GM18867 (cell line): ENCODE data around the gene PPHLN1.
A peak's percentile ranks its signal among the peaks of the same experiment; 100 is the strongest.
"Not testable (repeated sequence)": the region's sequence is repeated elsewhere in the genome, so short reads cannot be mapped to it uniquely, and the experiment has no call there.

ENCODE experiments used
- ATAC-seq: cut with Tn5 transposase; IDR thresholded peaks from one replicate; pipeline ENCODE4 v1.9.1; 2021; ENCODE audit warnings: mild to moderate bottlenecking, moderate library complexity; ENCODE audit not compliant: unreplicated experiment

PPHLN1 gene

DNA sequence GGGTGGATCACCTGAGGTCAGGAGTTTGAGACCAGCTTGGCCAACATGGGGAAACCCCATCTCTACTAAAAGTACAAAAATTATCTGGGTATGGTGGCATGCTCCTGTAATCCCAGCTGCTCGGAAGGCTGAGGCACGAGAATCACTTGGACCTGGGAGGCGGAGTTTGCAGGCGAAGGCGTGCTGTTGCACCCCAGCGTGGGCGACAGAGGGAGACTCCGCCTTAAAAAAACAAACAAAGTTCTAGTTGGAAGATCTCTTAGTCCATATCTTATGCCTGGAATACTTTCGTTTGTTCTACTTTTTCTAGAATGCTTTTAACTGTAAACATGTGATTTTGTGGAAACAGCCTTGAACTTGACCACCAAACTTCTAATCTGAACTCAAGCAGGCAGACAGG is 38.7 kb downstream of the PPHLN1 start:
- no peak for ATAC-seq

DNA sequence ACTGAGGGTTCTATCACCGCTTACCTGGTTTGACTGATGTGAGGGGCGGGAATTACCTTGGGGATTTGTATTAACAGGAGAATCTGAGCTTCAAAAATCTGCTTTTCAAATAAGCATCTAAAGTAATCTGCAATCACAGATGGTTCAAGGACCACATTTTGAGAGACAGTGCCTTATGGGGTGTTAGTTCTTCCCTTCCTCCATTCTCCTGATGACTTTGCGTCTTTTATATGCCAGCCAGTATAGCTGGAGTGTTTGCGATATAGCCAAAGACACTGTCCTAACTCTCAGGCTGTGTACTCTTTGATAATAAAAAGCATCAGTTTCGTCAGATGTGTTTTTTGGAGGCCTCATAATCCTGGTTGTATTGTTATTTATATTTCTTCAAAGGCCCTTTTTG is 39.5 kb downstream of the PPHLN1 start:
- no peak for ATAC-seq

DNA sequence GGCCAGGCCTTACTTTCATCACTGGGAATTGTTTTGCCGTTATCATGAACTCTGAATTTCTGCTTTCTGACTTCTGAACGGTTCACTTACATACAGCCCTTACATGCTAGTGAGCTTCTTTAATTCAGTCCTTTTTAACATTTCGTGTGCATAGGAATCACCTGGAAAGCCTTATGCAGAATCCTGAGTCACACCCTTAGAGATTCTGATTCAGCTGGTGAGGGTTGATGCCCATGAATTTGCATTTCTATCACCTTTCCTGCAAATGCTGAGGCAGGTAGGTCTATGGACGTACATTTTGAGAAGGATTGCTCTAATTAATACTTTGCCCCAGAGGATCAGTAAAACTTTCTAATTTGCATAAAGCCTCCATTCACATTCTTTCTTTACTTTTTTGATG is 44.0 kb downstream of the PPHLN1 start:
- no peak for ATAC-seq

DNA sequence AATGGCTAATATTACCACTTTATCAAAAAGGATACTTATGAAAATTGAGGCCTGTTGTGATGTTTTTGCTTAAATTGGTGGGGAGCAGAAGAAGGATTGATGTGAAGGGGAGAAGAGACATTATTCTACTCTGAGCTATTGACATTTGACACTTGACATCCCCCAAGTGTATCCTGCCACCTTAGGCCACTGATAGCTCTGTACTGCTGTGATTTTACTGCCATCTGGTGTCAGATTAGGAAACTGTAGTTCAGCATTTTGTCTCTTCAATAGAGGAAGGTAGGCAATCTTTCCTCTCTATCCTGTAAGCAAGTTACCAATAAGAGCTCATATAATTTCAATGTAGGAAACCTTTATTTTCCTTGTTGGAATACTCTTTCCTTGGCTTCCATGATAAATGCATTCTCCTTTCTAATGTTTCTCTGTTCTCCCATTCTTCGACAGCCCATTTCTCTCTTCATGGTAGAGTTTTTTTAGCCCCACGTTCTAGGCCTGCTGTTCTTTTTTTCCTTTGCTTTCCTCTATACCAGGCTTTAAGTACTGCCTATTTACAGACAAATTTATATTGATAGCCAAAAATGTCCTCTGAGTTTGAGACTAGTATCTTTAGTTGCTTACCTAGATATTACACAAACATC is 46.3 kb downstream of the PPHLN1 start:
- peak; percentile 89 for ATAC-seq

DNA sequence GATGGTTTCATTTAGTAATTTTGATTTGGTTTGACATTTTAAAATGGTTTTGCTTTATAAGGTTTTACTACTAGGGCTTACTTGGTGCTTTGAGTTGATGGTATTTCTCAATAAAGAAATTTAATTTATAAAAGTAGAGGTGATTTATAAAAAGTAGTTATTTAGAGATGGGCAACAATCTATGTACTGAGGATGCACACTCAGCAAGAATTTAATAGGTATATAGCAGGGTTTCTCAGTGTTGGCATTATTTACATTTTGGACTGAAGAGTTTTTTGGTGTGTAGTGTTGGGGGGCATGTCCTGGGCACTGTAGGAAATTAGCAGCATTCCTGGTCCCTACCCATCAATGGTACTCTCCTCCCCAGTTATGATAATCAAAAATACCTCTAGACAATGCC is 47.7 kb downstream of the PPHLN1 start:
- no peak for ATAC-seq

DNA sequence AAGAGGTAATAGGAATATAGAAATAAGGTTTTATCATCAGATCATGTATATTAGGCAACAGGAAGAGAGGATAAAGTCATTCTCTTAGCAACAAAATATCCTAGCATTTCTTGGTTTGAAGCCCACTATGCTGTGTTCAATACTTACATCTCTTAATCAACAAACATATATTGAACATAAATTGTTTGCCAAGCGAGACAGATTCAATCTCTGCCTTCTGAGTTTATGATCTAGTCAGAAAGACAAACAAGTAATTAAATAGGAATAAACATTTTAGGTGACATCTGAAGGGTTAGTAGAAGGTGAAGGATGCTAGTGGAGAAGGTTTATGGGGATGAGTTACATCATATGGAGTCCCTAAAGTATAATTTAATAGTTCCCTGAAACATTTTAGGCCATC is 54.8 kb downstream of the PPHLN1 start:
- no peak for ATAC-seq

DNA sequence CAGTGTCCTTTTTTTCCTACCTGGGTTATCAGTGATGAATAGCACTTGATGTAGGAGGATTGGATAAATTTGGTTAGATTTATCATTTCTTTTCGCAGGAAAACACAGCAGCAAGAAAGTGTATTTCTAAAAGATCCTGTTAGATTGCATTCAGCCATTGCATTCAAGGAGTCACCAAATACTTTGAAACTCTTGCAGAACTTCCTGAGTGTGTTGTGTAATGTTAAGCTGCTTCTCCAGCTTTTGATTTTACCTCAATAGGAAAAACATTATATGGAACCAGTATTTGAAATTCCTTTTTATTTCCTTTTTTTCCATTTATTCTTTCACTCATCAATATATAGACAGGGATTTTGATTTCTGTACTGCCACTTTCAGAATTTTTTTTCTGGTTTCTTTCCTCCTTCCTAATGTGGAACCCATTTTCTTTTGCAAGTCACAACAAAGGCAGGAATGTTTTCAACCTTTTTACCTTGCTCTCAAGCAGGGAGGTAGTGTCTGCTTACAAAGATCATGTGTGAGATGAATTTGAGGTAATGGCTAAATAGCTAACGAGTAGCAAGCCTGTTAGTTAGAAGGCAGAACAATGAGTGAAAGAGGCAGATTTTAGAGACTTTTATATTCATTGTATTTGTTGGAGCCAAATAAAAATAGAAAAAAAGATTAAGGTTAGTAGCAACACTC is 56.2 kb downstream of the PPHLN1 start:
- no peak for ATAC-seq

DNA sequence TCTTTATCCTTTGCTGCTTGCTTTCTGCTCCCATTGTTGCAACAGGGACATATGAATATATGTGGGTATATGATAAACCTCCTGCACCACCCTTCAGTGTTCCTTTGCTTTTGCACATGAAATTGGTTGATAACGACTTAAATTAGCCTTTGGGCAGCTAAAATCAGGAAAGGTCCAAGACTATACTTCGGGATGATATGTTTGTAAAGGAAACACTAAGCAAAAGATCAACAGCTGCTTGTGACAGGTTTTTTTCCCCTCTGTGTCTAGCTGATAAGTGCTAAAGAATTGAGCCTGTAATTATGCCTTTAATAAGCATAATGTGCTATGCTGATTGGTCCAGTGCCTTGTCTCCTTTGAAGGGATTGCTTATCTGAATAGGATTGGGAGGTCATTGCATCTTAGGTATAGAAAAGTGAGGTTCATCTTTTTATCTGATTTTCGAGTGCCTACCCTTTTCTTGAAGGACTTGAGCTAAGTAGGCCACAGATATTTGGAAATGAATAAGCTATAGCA is 59.4 kb downstream of the PPHLN1 start:
- no peak for ATAC-seq

DNA sequence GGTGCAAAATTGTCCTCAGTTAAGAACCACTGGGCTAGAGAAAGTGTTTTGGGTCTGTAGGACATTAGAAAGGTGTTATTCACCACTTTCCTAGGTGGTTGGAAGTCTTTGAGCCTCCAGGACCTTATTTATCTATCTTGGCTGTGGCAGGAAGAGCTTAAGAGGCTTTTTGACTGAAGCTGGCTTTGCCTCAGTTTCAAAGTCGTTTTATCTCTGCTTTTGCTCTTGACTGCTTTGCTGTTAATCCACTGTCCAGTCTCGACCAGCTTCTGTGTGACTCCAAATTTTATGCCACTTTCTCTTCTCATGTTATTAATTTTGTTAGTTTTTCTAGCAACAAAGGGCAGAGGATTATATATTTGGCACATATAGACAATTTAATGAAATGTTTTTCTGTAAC is 60.3 kb downstream of the PPHLN1 start:
- no peak for ATAC-seq

DNA sequence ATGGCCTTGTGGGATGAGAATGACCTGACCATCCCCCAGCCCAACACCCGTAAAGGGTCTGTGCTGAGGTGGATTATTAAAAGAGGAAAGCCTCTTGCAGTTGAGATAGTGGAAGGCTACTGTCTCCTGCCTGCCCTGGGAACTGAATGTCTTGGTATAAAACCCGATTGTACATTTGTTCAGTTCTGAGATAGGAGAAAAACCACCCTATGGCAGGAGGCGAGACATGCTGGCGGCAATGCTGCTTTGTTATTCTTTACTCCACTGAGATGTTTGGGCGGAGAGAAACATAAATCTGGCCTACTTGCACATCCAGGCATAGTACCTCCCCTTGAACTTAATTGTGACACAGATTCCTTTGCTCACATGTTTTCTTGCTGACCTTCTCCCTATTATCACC is 62.1 kb downstream of the PPHLN1 start:
- ATAC-seq: not testable (repeated sequence)

DNA sequence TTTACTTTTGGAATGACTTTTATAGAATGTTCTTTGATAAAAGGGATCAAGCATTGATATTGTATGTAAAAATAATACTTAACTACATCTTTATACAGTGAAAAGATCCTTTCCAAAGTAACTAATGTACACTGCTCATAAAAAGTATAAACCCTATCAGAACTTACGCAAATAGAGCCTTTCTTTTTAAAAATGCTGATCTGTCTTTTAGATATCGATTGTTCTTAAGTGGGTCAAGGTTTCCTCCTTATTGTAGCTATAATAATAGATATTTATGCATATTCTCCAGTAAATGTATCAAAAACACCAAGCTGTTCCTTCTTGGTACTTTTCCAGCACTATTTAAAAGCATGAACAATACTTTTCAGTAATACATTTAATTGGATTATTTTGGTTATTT is 68.5 kb downstream of the PPHLN1 start:
- ATAC-seq: no peak

DNA sequence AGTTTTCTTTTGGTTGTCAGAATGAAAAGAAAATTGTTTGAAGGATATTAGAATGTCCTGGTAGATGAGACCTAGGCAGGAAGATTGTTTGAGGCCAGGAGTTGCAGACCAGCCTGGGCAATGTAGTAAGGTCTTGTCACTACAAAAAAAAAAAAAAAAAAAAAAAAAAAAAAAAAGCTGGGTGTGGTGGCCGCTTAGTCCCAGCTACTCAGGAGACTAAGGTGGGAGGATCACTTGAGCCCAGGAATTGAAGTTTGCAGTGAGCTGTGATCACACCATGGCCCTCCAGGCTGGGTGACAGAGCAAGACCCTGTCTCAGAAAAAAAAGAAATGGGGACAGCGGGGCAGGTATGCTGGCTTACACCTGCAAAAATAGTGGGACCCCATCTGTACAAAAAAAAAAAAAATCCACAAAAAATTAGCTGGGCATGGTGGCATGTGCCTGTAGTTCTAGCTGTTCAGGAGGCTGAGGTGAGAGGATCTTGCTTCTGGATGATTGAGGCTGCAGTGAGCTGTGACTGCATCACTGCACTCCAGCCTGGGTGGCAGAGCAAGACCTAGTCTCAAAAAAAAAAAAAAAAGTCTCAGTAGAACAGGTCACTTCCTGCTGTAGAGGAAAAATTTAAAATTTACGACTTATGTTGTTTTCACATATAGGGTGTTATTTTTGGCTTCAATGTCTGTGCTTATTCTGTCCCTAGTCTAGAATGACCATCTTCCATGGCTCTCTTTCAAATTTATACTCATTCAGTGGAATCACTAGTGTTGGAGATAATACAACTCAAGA is 70.7 kb downstream of the PPHLN1 start:
- ATAC-seq: peak; percentile 54

DNA sequence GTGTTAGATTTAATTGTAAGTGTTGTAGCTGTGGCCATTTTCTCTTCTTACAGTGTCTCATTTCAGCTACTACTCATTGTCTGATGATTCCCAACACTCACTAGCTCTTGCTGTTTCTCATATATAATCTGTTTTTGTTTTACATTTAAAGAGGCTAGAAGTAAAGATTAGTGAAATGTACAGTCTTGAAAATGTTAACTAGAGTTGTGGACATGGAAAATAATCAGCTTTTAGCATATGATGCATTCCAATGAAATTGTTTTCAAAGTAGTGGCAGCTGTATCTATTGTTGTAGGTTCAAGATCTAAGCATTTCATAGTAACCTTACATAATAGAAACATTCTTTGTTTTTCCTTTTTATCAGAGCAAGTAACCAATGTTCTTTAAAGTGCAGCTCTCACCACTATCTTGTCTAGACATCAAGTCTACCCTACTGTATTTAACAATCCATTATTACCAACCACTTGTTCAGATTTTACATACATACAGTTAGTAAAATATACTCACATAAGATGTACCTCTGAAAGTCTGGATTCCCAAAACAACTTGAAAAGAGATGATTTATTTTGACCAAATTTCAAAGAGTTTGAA is 76.9 kb downstream of the PPHLN1 start:
- ATAC-seq: no peak

DNA sequence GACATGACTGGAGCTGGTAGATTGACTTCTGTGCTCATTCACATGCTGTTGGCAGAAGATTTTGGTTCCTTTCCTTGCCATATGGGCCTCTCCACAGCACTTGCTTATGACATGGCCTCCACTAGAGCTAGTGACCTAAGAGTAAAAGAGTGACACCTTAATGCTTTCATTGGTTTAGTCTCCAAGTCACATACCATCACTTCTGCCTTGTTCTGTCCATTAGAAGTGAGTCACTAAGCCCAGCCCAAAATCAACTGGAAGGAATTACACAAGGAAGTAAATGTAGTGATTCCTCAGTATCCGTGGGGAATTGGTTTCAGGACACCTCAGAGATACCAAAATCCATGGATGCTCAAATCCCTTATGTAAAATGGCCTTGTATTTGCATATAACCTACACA is 81.3 kb downstream of the PPHLN1 start:
- ATAC-seq: no peak

DNA sequence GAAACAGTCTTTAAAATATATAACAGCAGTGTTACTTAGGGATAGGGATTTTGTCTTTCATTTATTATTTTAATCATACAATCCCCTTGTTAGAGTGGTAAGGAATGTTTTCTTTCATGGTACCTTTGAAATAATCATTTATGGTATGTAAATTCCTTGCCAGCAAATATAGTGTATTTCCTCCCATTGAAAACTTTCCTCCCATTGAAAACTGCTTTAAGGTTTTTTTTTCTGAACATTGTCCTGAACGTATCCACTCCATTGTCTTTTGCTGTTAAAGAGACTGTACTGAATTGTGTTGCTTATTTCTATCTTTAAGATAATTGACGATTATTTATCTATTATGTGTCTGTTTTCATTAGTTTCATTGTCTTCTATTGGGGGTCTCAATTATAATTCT is 83.5 kb downstream of the PPHLN1 start:
- no peak for ATAC-seq

DNA sequence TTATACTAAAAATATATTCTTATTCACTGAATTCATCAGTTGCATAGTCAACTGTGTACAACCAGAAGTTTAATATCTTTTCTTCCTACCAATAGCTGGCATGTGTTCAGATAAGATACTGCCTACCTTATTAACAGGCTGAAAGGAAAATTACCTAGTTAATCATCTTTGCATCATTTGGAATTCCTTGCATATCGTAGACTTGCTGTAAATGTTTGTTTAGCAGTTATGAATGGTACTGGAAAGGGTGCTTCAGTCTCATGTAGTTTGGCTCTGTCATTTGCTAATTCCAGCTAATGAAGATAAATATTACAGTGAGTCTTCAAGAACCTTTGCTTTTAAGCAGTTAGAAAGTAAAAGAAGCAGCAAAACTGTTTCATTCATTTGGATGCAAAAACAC is 84.4 kb downstream of the PPHLN1 start:
- ATAC-seq: no peak

DNA sequence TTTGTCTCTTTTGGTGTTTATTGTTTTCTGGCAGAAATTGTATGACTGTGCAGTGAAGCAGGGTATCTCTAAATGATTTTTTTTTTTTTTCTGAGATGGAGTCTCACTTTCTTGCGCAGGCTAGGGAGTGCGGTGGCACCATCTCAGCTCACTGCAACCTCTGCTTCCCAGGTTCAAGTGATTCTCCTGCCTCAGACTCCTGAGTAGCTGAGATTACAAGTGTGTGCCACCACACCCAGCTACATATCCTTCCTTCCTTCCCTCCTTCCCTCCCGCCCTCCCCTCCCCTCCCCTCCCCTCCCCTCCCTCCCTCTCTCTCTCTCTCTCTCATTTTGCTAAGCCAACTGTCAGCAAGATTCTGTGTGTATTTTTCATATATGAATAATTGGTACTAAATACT is 94.4 kb downstream of the PPHLN1 start:
- ATAC-seq: no peak

DNA sequence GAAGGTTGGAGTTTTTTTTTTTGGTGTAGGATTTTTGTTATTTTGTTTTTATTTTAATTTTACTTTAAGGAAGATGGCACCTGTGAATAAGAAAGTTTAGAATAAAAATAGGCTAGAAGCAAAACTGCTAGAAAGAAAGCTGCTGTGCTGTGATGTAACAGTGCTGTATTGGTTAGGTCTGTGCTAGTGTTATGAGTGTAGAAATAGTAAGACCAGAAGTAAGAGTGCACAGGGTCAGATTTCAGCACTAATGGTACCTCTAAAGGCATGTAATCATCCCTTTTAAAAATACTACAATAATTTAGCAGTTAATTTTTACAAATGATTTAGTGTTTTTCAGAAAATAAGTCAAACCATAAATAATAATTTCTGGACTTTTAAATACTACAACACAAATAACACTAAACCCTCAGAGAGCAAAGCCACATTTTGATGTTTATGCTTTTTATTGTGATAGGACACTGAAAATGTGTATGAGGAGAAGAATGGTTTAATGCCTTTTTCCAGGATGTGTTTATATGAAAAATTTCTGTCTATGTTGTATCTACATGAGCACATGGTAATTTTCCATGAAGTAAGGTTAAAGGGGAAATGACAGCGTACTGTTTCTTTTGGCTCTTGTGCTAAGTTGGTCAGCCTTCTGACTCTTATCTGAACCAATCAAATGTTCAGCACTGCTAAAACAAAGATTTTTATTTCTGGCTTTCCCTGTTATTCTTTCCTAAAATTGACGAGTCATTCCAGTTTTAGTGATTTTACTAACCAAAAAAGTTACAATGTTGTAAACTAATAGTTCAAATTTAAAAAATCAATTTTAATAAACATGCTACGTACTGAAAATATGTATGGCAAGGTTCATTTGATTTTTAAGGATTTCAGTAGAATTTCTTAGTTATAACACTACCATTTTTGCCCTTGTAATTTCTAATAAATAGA is 96.1 kb downstream of the PPHLN1 start:
- peak; percentile 93 for ATAC-seq

DNA sequence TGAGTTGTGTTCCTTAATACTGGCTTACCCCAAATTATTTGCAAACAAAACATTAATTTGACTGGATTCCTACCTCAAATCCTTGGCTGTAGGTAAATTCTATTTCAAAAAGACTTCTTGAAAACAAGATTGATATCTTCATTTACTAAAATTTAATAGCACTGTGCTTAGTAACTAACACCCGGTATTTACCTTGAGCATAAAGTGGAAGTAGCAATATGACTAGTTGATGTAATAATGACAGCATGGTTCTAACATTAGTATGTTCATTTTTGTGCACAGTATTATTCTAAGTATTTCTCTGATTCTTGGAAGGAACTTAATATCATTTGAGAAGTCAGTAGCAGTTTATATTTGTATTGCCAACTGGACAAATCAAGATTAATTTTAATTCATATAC is 96.8 kb downstream of the PPHLN1 start:
- no peak for ATAC-seq

DNA sequence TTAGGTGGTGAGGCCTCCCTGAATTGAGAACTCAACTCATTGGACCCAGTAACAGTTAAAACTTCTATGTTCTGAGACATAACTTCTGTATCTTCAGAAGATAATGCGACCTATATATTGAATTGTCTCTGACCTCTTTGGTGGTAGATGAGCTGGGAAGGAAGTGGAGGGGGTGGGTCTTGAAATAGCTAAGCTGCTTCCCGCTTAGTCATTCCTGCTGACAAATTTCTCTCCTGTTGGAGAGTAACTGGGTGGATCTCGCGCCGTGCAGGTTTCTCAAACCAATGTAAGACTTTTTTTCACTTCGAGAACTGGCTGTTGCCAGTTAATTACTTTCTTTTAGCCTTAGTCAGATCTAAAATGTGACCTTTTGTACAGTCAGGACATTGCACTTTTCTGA is 100.8 kb downstream of the PPHLN1 start:
- ATAC-seq: no peak
